Activated naive CD8-positive, alpha-beta T cell (primary cell): ENCODE results near the gene REEP6.
"Not testable (repeated sequence)": the region's sequence is repeated elsewhere in the genome, so short reads cannot be mapped to it uniquely, and the experiment has no call there.

Experiments
- H3K27ac Mint-ChIP-seq: one replicate; pipeline ENCODE4 v1.8.0; 2021; ENCODE audit warnings: mixed read lengths
- H3K27me3 Mint-ChIP-seq: one replicate; pipeline ENCODE4 v1.8.0; 2021; ENCODE audit warnings: mixed read lengths
- H3K36me3 Mint-ChIP-seq: one replicate; pipeline ENCODE4 v1.8.0; 2021; ENCODE audit warnings: mixed read lengths
- H3K4me1 Mint-ChIP-seq: one replicate; pipeline ENCODE4 v1.8.0; 2021; ENCODE audit warnings: low read depth, mixed read lengths
- H3K4me3 Mint-ChIP-seq: one replicate; pipeline ENCODE4 v1.8.0; 2021; ENCODE audit warnings: mild to moderate bottlenecking, mixed read lengths
- H3K9me3 Mint-ChIP-seq: one replicate; pipeline ENCODE4 v1.8.0; 2021; ENCODE audit warnings: low read depth, mixed read lengths

REEP6 gene

GRCh38 chr19:1475751-1476437, 15.1 kb upstream of the REEP6 start:
- Mint-ChIP-seq H3K9me3 (no peaks in the 10 kb centered on the region), H3K27ac (no peak overlapping the region), H3K27me3 (no peaks in the 10 kb centered on the region), H3K4me1 (peaks cover 17% of the 10 kb centered on the region), H3K36me3 (no peaks in the 10 kb centered on the region), H3K4me3 (no peak overlapping the region)

- peak overlapping the region; percentile 54 for H3K4me3 Mint-ChIP-seq
- H3K27ac Mint-ChIP-seq, H3K9me3 Mint-ChIP-seq, H3K36me3 Mint-ChIP-seq, H3K27me3 Mint-ChIP-seq: not testable (repeated sequence)
- peaks cover 12% of the 10 kb centered on the region for H3K4me1 Mint-ChIP-seq
Observed at GRCh38 chr19:1477056-1477455, 13.9 kb upstream of the REEP6 start.

GRCh38 chr19:1478934-1479707, 11.9 kb upstream of the REEP6 start, which contains the start of gene C19orf25:
TSS of gene C19orf25 (minus strand) at chr19:1479215. CDS start at chr19:1478903, 312 bp downstream.
- Mint-ChIP-seq H3K36me3 (no peaks in the 10 kb centered on the region), H3K4me3 (peak within 1 kb of the TSS; percentile 97), H3K4me1 (peaks cover 9% of the 10 kb centered on the region), H3K27ac (peak within 1 kb of the TSS; percentile 93), H3K27me3 (no peaks in the 10 kb centered on the region), H3K9me3 (no peaks in the 10 kb centered on the region)

- Mint-ChIP-seq H3K27ac (no peak overlapping the region), H3K9me3 (no peaks in the 10 kb centered on the region), H3K4me1 (peaks cover 9% of the 10 kb centered on the region), H3K4me3 (no peak overlapping the region), H3K27me3 (no peaks in the 10 kb centered on the region), H3K36me3 (no peaks in the 10 kb centered on the region)
Observed at GRCh38 chr19:1481224-1481892, 9.6 kb upstream of the REEP6 start.

DNA sequence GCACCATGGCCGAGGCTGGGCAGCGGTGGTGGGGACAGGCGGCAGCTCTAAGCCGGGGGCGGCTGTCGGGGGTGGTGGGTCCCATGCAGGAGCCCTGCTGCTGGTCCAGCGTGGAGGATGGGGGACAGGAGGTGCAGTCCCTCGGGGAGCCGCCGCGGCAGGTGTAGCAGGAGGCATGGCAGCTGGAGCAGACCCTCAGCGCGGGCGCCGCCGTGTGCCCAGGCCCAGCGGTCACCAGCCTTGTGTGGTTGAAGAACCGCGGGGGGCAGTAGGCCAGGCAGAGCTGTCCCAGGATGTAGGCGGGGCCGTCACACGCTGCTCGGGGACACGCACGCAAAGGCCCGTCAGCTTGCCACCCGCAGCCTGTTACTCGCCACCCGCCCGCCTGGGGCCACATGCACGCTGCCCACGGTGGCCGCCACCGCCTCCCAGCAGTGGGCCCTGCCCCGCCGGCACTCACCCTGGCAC, 9.1 kb upstream of the REEP6 start:
- no peaks in the 10 kb centered on the region for H3K36me3 Mint-ChIP-seq
- H3K4me3 Mint-ChIP-seq = no peak overlapping the region
- H3K27me3 Mint-ChIP-seq = no peaks in the 10 kb centered on the region
- H3K9me3 Mint-ChIP-seq = no peaks in the 10 kb centered on the region
- H3K4me1 Mint-ChIP-seq = peaks cover 9% of the 10 kb centered on the region
- no peak overlapping the region for H3K27ac Mint-ChIP-seq

DNA sequence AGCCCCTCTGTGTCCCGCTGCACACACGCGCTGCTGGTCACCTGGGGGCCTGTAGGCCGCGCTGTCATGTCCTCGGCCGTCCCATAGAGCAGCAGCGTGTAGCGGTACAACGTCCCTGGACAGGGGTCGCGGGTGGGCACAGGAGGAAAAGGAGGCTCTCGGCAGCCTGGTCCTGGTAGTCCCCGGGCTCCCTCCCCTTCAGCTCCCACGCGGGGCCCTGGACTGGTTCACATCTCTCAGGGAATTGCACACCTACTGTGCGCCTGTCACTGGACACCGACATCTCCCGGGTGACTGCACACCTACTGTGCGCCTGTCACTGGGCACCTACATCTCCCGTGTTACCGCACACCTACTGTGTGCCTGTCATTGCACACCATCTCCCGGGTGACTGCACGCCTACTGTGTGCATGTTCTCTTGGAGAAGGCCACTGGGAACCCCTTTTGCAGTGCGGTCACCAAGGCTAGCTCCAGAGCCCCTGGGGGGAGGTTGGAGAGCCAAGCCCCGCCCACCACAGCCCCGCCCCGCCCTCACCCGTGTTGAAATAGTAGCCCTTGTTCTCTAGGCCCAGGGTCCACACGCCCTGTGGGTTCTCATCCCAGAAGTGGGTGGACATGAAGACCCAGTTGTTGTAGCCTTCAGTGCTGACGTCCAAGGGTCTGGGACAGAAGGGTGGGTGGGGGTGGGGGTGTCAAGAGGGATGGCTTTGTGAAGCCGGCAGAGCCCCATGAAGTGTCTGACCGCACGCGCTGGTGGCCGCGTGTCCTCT, 8.4 kb upstream of the REEP6 start:
- H3K36me3 Mint-ChIP-seq = no peaks in the 10 kb centered on the region

GRCh38 chr19:1483131-1483978, 7.6 kb upstream of the REEP6 start:
- no peaks in the 10 kb centered on the region for H3K27me3 Mint-ChIP-seq
- H3K4me3 Mint-ChIP-seq = no peak overlapping the region
- H3K36me3 Mint-ChIP-seq = no peaks in the 10 kb centered on the region
- H3K4me1 Mint-ChIP-seq = peaks cover 4% of the 10 kb centered on the region
- no peaks in the 10 kb centered on the region for H3K9me3 Mint-ChIP-seq
- H3K27ac Mint-ChIP-seq = no peak overlapping the region

More for the DNA sequence above, 8.4 kb upstream of the REEP6 start:
- Mint-ChIP-seq H3K27ac (no peak overlapping the region), H3K4me1 (peaks cover 4% of the 10 kb centered on the region), H3K4me3 (no peak overlapping the region), H3K9me3 (no peaks in the 10 kb centered on the region), H3K27me3 (no peaks in the 10 kb centered on the region)

DNA sequence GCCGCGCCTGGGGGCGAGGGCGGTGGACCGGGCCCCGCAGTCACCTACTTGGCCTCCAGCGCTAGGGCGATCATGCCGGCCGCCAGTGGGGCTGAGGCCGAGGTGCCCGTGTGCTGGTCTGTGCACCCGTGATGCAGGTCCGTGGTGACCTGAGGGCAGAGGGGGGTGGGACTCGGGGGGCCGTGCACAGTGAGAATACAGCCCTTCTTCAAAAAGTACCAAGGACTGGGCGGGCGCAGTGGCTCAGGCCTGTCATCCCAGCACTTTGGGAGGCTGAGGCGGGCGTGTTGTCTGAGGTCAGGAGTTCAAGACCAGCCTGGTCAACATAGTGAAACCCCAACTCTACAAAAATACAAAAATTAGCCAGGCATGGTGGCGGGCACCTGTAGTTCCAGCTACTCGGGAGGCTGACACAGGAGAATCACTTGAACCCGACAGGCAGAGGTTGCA, 7.0 kb upstream of the REEP6 start:
- Mint-ChIP-seq H3K36me3 (no peaks in the 10 kb centered on the region), H3K9me3 (no peaks in the 10 kb centered on the region), H3K27ac (no peak overlapping the region), H3K4me3 (no peak overlapping the region), H3K4me1 (peaks cover 3% of the 10 kb centered on the region), H3K27me3 (no peaks in the 10 kb centered on the region)

- H3K27me3 Mint-ChIP-seq = no peaks in the 10 kb centered on the region
- no peaks in the 10 kb centered on the region for H3K9me3 Mint-ChIP-seq
- H3K4me1 Mint-ChIP-seq = peaks cover 12% of the 10 kb centered on the region
- H3K4me3 Mint-ChIP-seq = no peak overlapping the region
- no peak overlapping the region for H3K27ac Mint-ChIP-seq
- no peaks in the 10 kb centered on the region for H3K36me3 Mint-ChIP-seq
Observed at GRCh38 chr19:1486720-1487575, 4.0 kb upstream of the REEP6 start.

GRCh38 chr19:1487576-1488281, 3.3 kb upstream of the REEP6 start:
- Mint-ChIP-seq H3K4me1 (peaks cover 12% of the 10 kb centered on the region), H3K36me3 (no peaks in the 10 kb centered on the region), H3K4me3 (no peak overlapping the region), H3K27ac (no peak overlapping the region), H3K9me3 (no peaks in the 10 kb centered on the region), H3K27me3 (no peaks in the 10 kb centered on the region)

- no peak overlapping the region for H3K4me3 Mint-ChIP-seq
- no peaks in the 10 kb centered on the region for H3K9me3 Mint-ChIP-seq
- peaks cover 12% of the 10 kb centered on the region for H3K4me1 Mint-ChIP-seq
- H3K27ac Mint-ChIP-seq = no peak overlapping the region
- H3K36me3 Mint-ChIP-seq = no peaks in the 10 kb centered on the region
- no peaks in the 10 kb centered on the region for H3K27me3 Mint-ChIP-seq
Observed at GRCh38 chr19:1488282-1488601, 2.7 kb upstream of the REEP6 start.

- no peaks in the 10 kb centered on the region for H3K36me3 Mint-ChIP-seq
- H3K27me3 Mint-ChIP-seq = no peaks in the 10 kb centered on the region
- H3K27ac Mint-ChIP-seq = no peak overlapping the region
Observed at GRCh38 chr19:1489463-1490310, 1.3 kb upstream of the REEP6 start.

More at GRCh38 chr19:1489463-1490310, 1.3 kb upstream of the REEP6 start:
- H3K4me1 Mint-ChIP-seq = peaks cover 12% of the 10 kb centered on the region
- H3K9me3 Mint-ChIP-seq = no peaks in the 10 kb centered on the region
- peak overlapping the region; percentile 42 for H3K4me3 Mint-ChIP-seq
